PC-9 (cell line): ENCODE results near the gene SNRPD2. TPM values are rescaled to one million over a fixed set of nuclear protein-coding genes. Genes with fewer than 3 reads are reported as not detected.
"Not testable (repeated sequence)": the region's sequence is repeated elsewhere in the genome, so short reads cannot be mapped to it uniquely, and the experiment has no call there.

Experiments
- BruUV-seq: library from RNA; stranded (reverse); fragments of 400-500 nt; replicated peaks from 2 replicates; lab custom pipeline; 2021; lab: Mats Ljungman, UMichigan
- CTCF ChIA-PET: fragments of 300-600 bp; sonication (Branson Sonifier 250); formaldehyde crosslinking; loops from one replicate; lab custom pipeline; 2022; ENCODE audit warnings: antibody characterized with exemption; lab: Charles Lee
- POLR2A ChIA-PET: fragments of 300-600 bp; sonication (Branson Sonifier 250); formaldehyde crosslinking; loops from one replicate; lab custom pipeline; 2022; ENCODE audit warnings: antibody characterized with exemption; ENCODE audit not compliant: unreplicated experiment; lab: Charles Lee
- DNase-seq, 2 experiments: peaks; one replicate each; pipeline versions ENCODE4 v3.0.0 to v3.0.0-alpha.2; 2015 to 2022; ENCODE audit warnings: mixed read lengths in 1 of 2
- H2AFZ ChIP-seq: fragments of 200-600 bp; sonication (generic); 2 replicates; pipeline ENCODE4 v1.8.1; 2017; ENCODE audit warnings: antibody characterized with exemption
- H3F3A ChIP-seq: fragments of 200-600 bp; sonication (generic); 2 replicates; pipeline ENCODE4 v1.8.1; 2017; ENCODE audit warnings: antibody characterized with exemption, mild to moderate bottlenecking, low read depth; ENCODE audit not compliant: insufficient read depth
- H3K27ac ChIP-seq: fragments of 200-600 bp; sonication (generic); 2 replicates; pipeline ENCODE4 v1.6.1; 2016; ENCODE audit warnings: mixed run types
- H3K27me3 ChIP-seq: fragments of 200-600 bp; sonication (generic); 2 replicates; pipeline ENCODE4 v1.6.1; 2016; ENCODE audit warnings: low read depth, mixed run types; ENCODE audit not compliant: insufficient read depth
- H3K36me3 ChIP-seq: fragments of 200-600 bp; sonication (generic); 2 replicates; pipeline ENCODE4 v1.6.1; 2016; ENCODE audit warnings: low read depth, mixed run types
- H3K4me1 ChIP-seq: fragments of 200-600 bp; sonication (generic); replicated peaks from 2 replicates; pipeline ENCODE4 v1.6.1; 2016; ENCODE audit warnings: mixed run types; ENCODE audit not compliant: insufficient read depth
- H3K4me2 ChIP-seq: fragments of 200-600 bp; sonication (generic); 2 replicates; pipeline ENCODE4 v1.6.1; 2017; ENCODE audit warnings: mixed run types
- H3K4me3 ChIP-seq: fragments of 200-600 bp; sonication (generic); 2 replicates; pipeline ENCODE4 v1.6.1; 2016; ENCODE audit warnings: mixed run types
- H3K79me2 ChIP-seq: fragments of 200-600 bp; sonication (generic); 2 replicates; pipeline ENCODE4 v1.6.1; 2017; ENCODE audit warnings: low read depth, mixed run types
- H3K9me2 ChIP-seq: fragments of 200-600 bp; sonication (generic); 2 replicates; pipeline ENCODE4 v1.8.1; 2017; ENCODE audit warnings: mild to moderate bottlenecking; ENCODE audit not compliant: insufficient read depth
- H3K9me3 ChIP-seq: fragments of 200-600 bp; sonication (generic); 2 replicates; pipeline ENCODE4 v1.8.1; 2016; ENCODE audit warnings: low read depth; ENCODE audit not compliant: insufficient read depth
- H4K20me1 ChIP-seq: fragments of 200-600 bp; sonication (generic); 2 replicates; pipeline ENCODE4 v1.8.1; 2017; ENCODE audit not compliant: insufficient read depth
- CTCF ChIP-seq: fragments of 200-600 bp; sonication (generic); conservative IDR thresholded peaks from 2 replicates; pipeline ENCODE4 v1.6.1; 2017; ENCODE audit warnings: mixed run types, antibody characterized with exemption, mild to moderate bottlenecking, moderate library complexity
- EZH2 ChIP-seq: fragments of 200-600 bp; sonication (generic); IDR thresholded peaks from 2 replicates; pipeline ENCODE4 v1.8.0; 2017; ENCODE audit warnings: antibody characterized with exemption, low read depth
- intact Hi-C: fragments of 100-400 bp; cut with micrococcal nuclease; formaldehyde crosslinking; loops from one replicate; pipeline ENCODE4 v1.10.0; 2022; ENCODE audit not compliant: unreplicated experiment
- total RNA-seq: library from RNA; stranded (reverse); gene quantifications from 2 replicates; pipeline ENCODE4 v1.2.3, GENCODE V29; 2021

SNRPD2 gene
- total RNA-seq, 1 experiment from 2014 or later: 740 TPM

- BruUV-seq: no TSS peak
- Histone ChIP-seq H3K27ac (peak within 1 kb of the TSS; percentile 72), H3K9me2 (no peaks in the 10 kb centered on the region), H3K36me3 (peaks cover 24% of the 10 kb centered on the region; the same call in 1 of the 2 replicates), H3K9me3 (no peaks in the 10 kb centered on the region), H3K27me3 (no peaks in the 10 kb centered on the region), H4K20me1 (peaks cover 23% of the 10 kb centered on the region), H3K4me2 (peak within 1 kb of the TSS; percentile 87), H3K4me3 (peak within 1 kb of the TSS; percentile 80), H3K79me2 (peaks cover 41% of the 10 kb centered on the region), H2AFZ (peak within 1 kb of the TSS; percentile 87), H3K4me1 (peaks cover 11% of the 10 kb centered on the region), H3F3A (peaks cover 25% of the 10 kb centered on the region)
- intact Hi-C loops: loop anchor here (1.0 to 5.0 kb wide), 4 partner anchors 16 to 165 kb away; partner anchors contain the start of genes OPA3 and SIX5
- CTCF ChIA-PET: interaction anchor here (0.5 to 1.6 kb wide), 7 partner anchors 15 to 262 kb away, joined by 3 to 14 read pairs (median 8); partner anchors contain the start of genes DMPK and SIX5
- TF ChIP-seq EZH2: no peak
- no peak for TF ChIP-seq CTCF
- POLR2A ChIA-PET: interaction anchor here (0.5 to 1.8 kb wide), 11 partner anchors 12 to 381 kb away, joined by 3 to 13 read pairs (median 4); partner anchors contain the start of genes CCDC61, FOSB, RTN2 and SIX5
- peak; percentile 97 to 100 for DNase-seq
Measured at GRCh38 chr19:45692187-45693105, 693 bp upstream of the SNRPD2 start, which contains the start of gene QPCTL. Gene QPCTL, plus strand, starts transcription at chr19:45692666. Its CDS starts 38 bp downstream, at chr19:45692704.

GRCh38 chr19:45687599-45687998 lies 4.2 kb downstream of the SNRPD2 start:
- no peaks in the 10 kb centered on the region for H3K9me3 ChIP-seq
- H3K36me3 ChIP-seq: peaks cover 30% of the 10 kb centered on the region; the same call in 1 of the 2 replicates
- no peaks in the 10 kb centered on the region for H3K9me2 ChIP-seq
- BruUV-seq: no TSS peak
- CTCF ChIA-PET: no interaction called here
- H3K4me3 ChIP-seq: no peak overlapping the region
- no peak overlapping the region for H3K27ac ChIP-seq
- H3K4me2 ChIP-seq: no peak overlapping the region
- H3K79me2 ChIP-seq: peaks cover 33% of the 10 kb centered on the region
- H3K4me1 ChIP-seq: peaks cover 7% of the 10 kb centered on the region
- peaks cover 25% of the 10 kb centered on the region for H4K20me1 ChIP-seq
- intact Hi-C loops: no loop called here
- no peaks in the 10 kb centered on the region for H3K27me3 ChIP-seq
- H2AFZ ChIP-seq: no peak overlapping the region
- no peak for DNase-seq
- H3F3A ChIP-seq: peaks cover 63% of the 10 kb centered on the region
- TF ChIP-seq EZH2 (no peak), CTCF (no peak)
- POLR2A ChIA-PET: no interaction called here

- peaks cover 76% of the 10 kb centered on the region for H3F3A ChIP-seq
- BruUV-seq, H3K9me3 ChIP-seq, DNase-seq, H3K4me3 ChIP-seq, H3K27ac ChIP-seq, H3K27me3 ChIP-seq, H3K9me2 ChIP-seq, CTCF ChIA-PET, intact Hi-C loops, H3K4me1 ChIP-seq, H2AFZ ChIP-seq, H3K4me2 ChIP-seq: not testable (repeated sequence)
- H3K36me3 ChIP-seq: peaks cover 30% of the 10 kb centered on the region; the same call in 1 of the 2 replicates
- POLR2A ChIA-PET: interaction anchor here (0.6 kb wide), 3 partner anchors 13 to 727 kb away, joined by 4 to 13 read pairs (median 9); no protein-coding TSS in a partner anchor
- peaks cover 18% of the 10 kb centered on the region for H3K79me2 ChIP-seq
- peaks cover 25% of the 10 kb centered on the region for H4K20me1 ChIP-seq
Measured at GRCh38 chr19:45685045-45685444, 6.7 kb downstream of the SNRPD2 start.
